ENCODE data around the gene TTLL6. TPM values are rescaled to one million over a fixed set of nuclear protein-coding genes. Genes with fewer than 3 reads are reported as not detected.

TTLL6 gene
- total and polyA plus RNA-seq, 2 experiments from 2014 or later = 0.30 TPM; not detected in 1

DNA sequence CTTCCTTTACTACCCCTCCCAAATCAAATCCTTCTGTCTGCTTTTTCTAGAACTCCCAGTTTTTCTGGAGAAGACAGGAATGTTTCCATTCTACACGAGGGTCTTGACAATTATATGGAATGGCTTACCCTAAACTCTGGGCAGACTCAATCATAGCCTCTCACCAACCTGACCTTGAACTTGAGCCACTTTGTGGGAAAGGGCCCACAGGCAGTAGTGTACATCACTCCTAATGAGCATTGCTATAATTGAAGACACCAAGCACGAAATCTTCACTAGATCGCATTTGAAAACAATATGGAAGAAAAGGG is 86.8 kb downstream of the TTLL6 start:
- WGBS (ENCODE audit: low lambda C conversion rate, missing lambda C conversion rate) = 59% methylated on average over 3 of the region's 3 CpGs
- no peak overlapping the region for H3K4me3 ChIP-seq
- H3K4me2 ChIP-seq = no peak overlapping the region
- H3K79me2 ChIP-seq = no peaks in the 10 kb centered on the region
- no peaks in the 10 kb centered on the region for H3K36me3 ChIP-seq (replicated peaks; ENCODE audit: insufficient read depth, low read depth)
- H3K27me3 ChIP-seq = peaks cover 99% of the 10 kb centered on the region
- no peaks in the 10 kb centered on the region for H3K9me2 ChIP-seq (replicated peaks; ENCODE audit: insufficient read depth)
- TF ChIP-seq EZH2phosphoT487 (IDR thresholded peaks at IDR 0.05; ENCODE audit: low read depth, severe bottlenecking, unreplicated experiment) = no peak
- no peak for TF ChIP-seq EZH2 (IDR thresholded peaks at IDR 0.05; ENCODE audit: borderline replicate concordance)
- TF ChIP-seq, protein P1, sequence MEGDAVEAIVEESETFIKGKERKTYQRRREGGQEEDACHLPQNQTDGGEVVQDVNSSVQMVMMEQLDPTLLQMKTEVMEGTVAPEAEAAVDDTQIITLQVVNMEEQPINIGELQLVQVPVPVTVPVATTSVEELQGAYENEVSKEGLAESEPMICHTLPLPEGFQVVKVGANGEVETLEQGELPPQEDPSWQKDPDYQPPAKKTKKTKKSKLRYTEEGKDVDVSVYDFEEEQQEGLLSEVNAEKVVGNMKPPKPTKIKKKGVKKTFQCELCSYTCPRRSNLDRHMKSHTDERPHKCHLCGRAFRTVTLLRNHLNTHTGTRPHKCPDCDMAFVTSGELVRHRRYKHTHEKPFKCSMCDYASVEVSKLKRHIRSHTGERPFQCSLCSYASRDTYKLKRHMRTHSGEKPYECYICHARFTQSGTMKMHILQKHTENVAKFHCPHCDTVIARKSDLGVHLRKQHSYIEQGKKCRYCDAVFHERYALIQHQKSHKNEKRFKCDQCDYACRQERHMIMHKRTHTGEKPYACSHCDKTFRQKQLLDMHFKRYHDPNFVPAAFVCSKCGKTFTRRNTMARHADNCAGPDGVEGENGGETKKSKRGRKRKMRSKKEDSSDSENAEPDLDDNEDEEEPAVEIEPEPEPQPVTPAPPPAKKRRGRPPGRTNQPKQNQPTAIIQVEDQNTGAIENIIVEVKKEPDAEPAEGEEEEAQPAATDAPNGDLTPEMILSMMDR (IDR thresholded peaks at IDR 0.05; ENCODE audit: poor library complexity) = no peak
- H4K20me1 ChIP-seq (ENCODE audit: insufficient read depth, poor library complexity, severe bottlenecking) = no peaks in the 10 kb centered on the region
- peaks cover 9% of the 10 kb centered on the region for H3K4me1 ChIP-seq (ENCODE audit: insufficient read depth)
- no peak for DNase-seq (ENCODE audit: low spot score)
- H2AFZ ChIP-seq = no peak overlapping the region
- no peak overlapping the region for H3K27ac ChIP-seq
- no peaks in the 10 kb centered on the region for H3K9me3 ChIP-seq (ENCODE audit: low read depth)

- peaks cover 9% of the 10 kb centered on the region for H3K4me1 ChIP-seq (ENCODE audit: insufficient read depth)
- TF ChIP-seq EZH2phosphoT487 (IDR thresholded peaks at IDR 0.05; ENCODE audit: low read depth, severe bottlenecking, unreplicated experiment) = no peak
- peak; percentile 72 for TF ChIP-seq EZH2 (IDR thresholded peaks at IDR 0.05; ENCODE audit: borderline replicate concordance)
- TF ChIP-seq, protein P1 (IDR thresholded peaks at IDR 0.05; ENCODE audit: poor library complexity) = no peak
- no peaks in the 10 kb centered on the region for H4K20me1 ChIP-seq (ENCODE audit: insufficient read depth, poor library complexity, severe bottlenecking)
- no peaks in the 10 kb centered on the region for H3K79me2 ChIP-seq
- DNase-seq (ENCODE audit: low spot score) = no peak
- peaks cover 99% of the 10 kb centered on the region for H3K27me3 ChIP-seq
- peak overlapping the region; percentile 86 for H3K4me2 ChIP-seq
- H2AFZ ChIP-seq = peak overlapping the region; percentile 60
- H3K4me3 ChIP-seq = no peak overlapping the region
- 11% methylated on average over 19 of the region's 19 CpGs for WGBS (ENCODE audit: low lambda C conversion rate, missing lambda C conversion rate)
- H3K27ac ChIP-seq = peak overlapping the region; percentile 43
- no peaks in the 10 kb centered on the region for H3K36me3 ChIP-seq (replicated peaks; ENCODE audit: insufficient read depth, low read depth)
- H3K9me2 ChIP-seq (replicated peaks; ENCODE audit: insufficient read depth) = no peaks in the 10 kb centered on the region
- no peaks in the 10 kb centered on the region for H3K9me3 ChIP-seq (ENCODE audit: low read depth)
Observed at GRCh38 chr17:48729335-48730239, 87.4 kb downstream of the TTLL6 start.

DNA sequence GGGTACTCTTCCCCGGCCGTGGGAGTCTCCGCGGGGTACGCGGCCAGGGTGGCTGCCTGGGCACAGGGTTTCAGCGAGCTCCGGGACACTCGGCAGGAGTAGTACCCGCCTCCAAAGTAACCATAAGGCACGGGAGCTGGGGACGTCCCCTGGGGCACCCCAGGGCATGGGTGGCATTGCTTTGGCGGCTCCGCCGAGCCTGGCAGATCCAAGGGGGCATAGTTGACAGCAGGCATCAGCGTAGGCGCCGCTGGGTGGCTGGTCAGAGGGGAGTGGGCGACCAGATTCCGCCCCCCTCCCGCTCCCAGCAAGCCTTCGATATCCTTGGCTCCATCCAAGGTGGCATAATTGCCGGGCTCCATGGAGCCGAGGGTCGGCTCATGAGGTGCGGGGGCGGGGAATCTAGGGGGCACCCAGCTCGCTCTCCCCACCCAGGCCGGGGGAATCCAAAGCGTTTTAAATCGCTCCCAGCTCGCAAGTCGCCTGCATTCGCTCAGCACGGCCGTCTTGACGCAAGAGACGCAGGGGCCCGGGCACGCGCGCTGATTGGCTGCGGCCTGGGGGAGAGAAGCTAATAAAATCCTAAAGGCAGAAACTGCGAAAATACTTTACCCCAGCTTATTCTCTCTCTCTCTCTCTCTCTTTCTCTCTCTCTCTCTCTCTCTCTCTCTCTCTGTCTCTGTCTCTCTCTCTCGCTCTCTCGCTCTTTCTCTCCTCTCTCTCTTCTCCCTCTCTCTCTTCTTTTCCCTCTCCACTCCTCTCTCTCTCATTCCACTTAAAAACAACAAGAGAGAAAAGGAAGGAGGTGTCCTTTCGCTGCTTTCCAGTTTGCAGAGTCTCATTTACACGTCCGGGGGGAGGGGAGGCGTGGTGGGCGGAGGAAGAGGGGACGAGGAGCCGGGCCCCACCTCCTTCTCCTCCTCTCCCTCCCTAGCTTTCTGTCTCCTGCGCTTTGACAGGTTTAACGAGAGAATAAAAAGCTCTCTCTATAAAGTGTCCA is 88.5 kb downstream of the TTLL6 start, which contains the start of gene HOXB13:
Gene HOXB13, minus strand, starts transcription at position 519 of the 1,000 bp plus-strand sequence. Its CDS starts 157 bp downstream, at position 362.
- H4K20me1 ChIP-seq (ENCODE audit: insufficient read depth, poor library complexity, severe bottlenecking) = no peaks in the 10 kb centered on the region
- no peaks in the 10 kb centered on the region for H3K9me2 ChIP-seq (replicated peaks; ENCODE audit: insufficient read depth)
- TF ChIP-seq, protein P1 (IDR thresholded peaks at IDR 0.05; ENCODE audit: poor library complexity) = no peak
- peak; percentile 68 for TF ChIP-seq EZH2 (IDR thresholded peaks at IDR 0.05; ENCODE audit: borderline replicate concordance)
- TF ChIP-seq EZH2phosphoT487 (IDR thresholded peaks at IDR 0.05; ENCODE audit: low read depth, severe bottlenecking, unreplicated experiment) = peak; percentile 3
- H3K27ac ChIP-seq = peak within 1 kb of the TSS; percentile 43
- WGBS (ENCODE audit: low lambda C conversion rate, missing lambda C conversion rate) = 13% methylated on average over 37 of the region's 55 CpGs
- H3K27me3 ChIP-seq = peaks cover 98% of the 10 kb centered on the region
- H3K79me2 ChIP-seq = no peaks in the 10 kb centered on the region
- H3K9me3 ChIP-seq (ENCODE audit: low read depth) = no peaks in the 10 kb centered on the region
- DNase-seq (ENCODE audit: low spot score) = peak; percentile 67
- H3K4me1 ChIP-seq (ENCODE audit: insufficient read depth) = peaks cover 9% of the 10 kb centered on the region
- H3K36me3 ChIP-seq (replicated peaks; ENCODE audit: insufficient read depth, low read depth) = no peaks in the 10 kb centered on the region
- H3K4me3 ChIP-seq = peak within 1 kb of the TSS; percentile 26
- H2AFZ ChIP-seq = peak within 1 kb of the TSS; percentile 60
- peak within 1 kb of the TSS; percentile 86 for H3K4me2 ChIP-seq
